Effector memory CD8-positive, alpha-beta T cell (primary cell): Measurements from ENCODE around the gene DOCK3.
"Not testable (repeated sequence)": the region's sequence is repeated elsewhere in the genome, so short reads cannot be mapped to it uniquely, and the experiment has no call there.

Experiments
- ATAC-seq: fragments of 150-1000 bp; cut with Tn5 transposase; replicated peaks from 2 replicates; pipeline ENCODE4 v1.10.0; 2021; ENCODE audit warnings: mild to moderate bottlenecking, moderate library complexity
- DNase-seq, 3 experiments: peaks; one replicate each; pipeline ENCODE4 v3.0.0; 2021
- H3K27ac Mint-ChIP-seq, 2 donors: one replicate each; pipeline ENCODE4 v1.8.0; 2022; ENCODE audit warnings: mild to moderate bottlenecking in 2 of 2, mixed read lengths in 2 of 2, moderate library complexity in 2 of 2
- H3K27me3 Mint-ChIP-seq, 2 donors: one replicate each; pipeline ENCODE4 v1.8.0; 2022; ENCODE audit warnings: mixed read lengths in 2 of 2
- H3K36me3 Mint-ChIP-seq: one replicate; pipeline ENCODE4 v1.8.0; 2022; ENCODE audit warnings: mild to moderate bottlenecking, moderate library complexity, mixed read lengths; ENCODE audit not compliant: insufficient read depth
- H3K4me1 Mint-ChIP-seq, 2 donors: one replicate each; pipeline ENCODE4 v1.8.0; 2022; ENCODE audit warnings: low read depth in 2 of 2, mixed read lengths in 2 of 2
- H3K4me3 Mint-ChIP-seq, 2 donors: one replicate each; pipeline ENCODE4 v1.8.0; 2022; ENCODE audit warnings: mild to moderate bottlenecking in 2 of 2, mixed read lengths in 2 of 2, moderate library complexity in 2 of 2
- H3K9me3 Mint-ChIP-seq, 2 donors: one replicate each; pipeline ENCODE4 v1.8.0; 2022; ENCODE audit warnings: mixed read lengths in 2 of 2

DOCK3 gene

GRCh38 chr3:51052562-51052961 is 377.8 kb downstream of the DOCK3 start:
- Mint-ChIP-seq H3K4me1 (no peaks in the 10 kb centered on the region), H3K9me3 (no peaks in the 10 kb centered on the region)

GRCh38 chr3:51057121-51057520 is 382.4 kb downstream of the DOCK3 start:
- no peaks in the 10 kb centered on the region for H3K36me3 Mint-ChIP-seq
- H3K27ac Mint-ChIP-seq, result no peak overlapping the region
- no peak for ATAC-seq
- no peak overlapping the region for H3K4me3 Mint-ChIP-seq
- no peak for DNase-seq
- no peaks in the 10 kb centered on the region for H3K9me3 Mint-ChIP-seq
- no peaks in the 10 kb centered on the region for H3K4me1 Mint-ChIP-seq
- H3K27me3 Mint-ChIP-seq, result no peaks in the 10 kb centered on the region

More at GRCh38 chr3:51052562-51052961, 377.8 kb downstream of the DOCK3 start:
- no peaks in the 10 kb centered on the region for H3K27me3 Mint-ChIP-seq
- no peak for ATAC-seq
- no peaks in the 10 kb centered on the region for H3K36me3 Mint-ChIP-seq
- no peak overlapping the region for H3K27ac Mint-ChIP-seq
- no peak overlapping the region for H3K4me3 Mint-ChIP-seq
- no peak for DNase-seq

- Mint-ChIP-seq H3K27ac (no peak overlapping the region), H3K36me3 (no peaks in the 10 kb centered on the region), H3K9me3 (no peaks in the 10 kb centered on the region), H3K27me3 (peaks cover 0 to 9% of the 10 kb centered on the region in 2 donors), H3K4me3 (no peak overlapping the region), H3K4me1 (no peaks in the 10 kb centered on the region)
- ATAC-seq (no peak), DNase-seq (no peak)
Measured at GRCh38 chr3:51063053-51063452, 388.3 kb downstream of the DOCK3 start.

GRCh38 chr3:51075221-51075775 is 400.6 kb downstream of the DOCK3 start:
- no peak for DNase-seq
- no peak for ATAC-seq
- no peaks in the 10 kb centered on the region for H3K4me1 Mint-ChIP-seq
- peak overlapping the region in 1 of 2 donors; percentile 53 for H3K27ac Mint-ChIP-seq
- H3K36me3 Mint-ChIP-seq, result no peaks in the 10 kb centered on the region
- H3K9me3 Mint-ChIP-seq, result no peaks in the 10 kb centered on the region
- no peaks in the 10 kb centered on the region for H3K27me3 Mint-ChIP-seq
- H3K4me3 Mint-ChIP-seq, result no peak overlapping the region

DNA sequence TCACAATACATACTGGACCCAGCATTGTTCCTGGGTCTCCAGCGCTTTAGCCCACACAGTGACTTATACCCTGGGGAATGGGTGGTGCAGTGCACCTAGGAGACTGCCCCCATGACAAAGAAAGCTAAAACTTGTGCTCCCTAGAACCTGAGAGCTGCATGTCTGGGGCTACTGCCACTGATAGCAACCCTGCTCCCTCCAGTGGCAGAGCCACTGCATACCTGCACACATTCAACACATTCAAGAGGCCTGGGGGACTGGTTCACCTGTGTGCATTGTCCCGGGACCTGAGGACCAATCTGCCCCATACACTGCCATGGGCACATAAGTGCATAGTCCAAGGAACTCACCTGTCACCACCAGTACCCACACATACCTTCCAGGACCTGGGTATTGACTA is 407.6 kb downstream of the DOCK3 start:
- Mint-ChIP-seq H3K27me3 (no peaks in the 10 kb centered on the region), H3K4me1 (no peaks in the 10 kb centered on the region), H3K4me3 (no peak overlapping the region), H3K36me3 (no peaks in the 10 kb centered on the region), H3K27ac (no peak overlapping the region), H3K9me3 (peaks cover 0 to 2% of the 10 kb centered on the region in 2 donors)
- ATAC-seq (no peak), DNase-seq (no peak)

DNA sequence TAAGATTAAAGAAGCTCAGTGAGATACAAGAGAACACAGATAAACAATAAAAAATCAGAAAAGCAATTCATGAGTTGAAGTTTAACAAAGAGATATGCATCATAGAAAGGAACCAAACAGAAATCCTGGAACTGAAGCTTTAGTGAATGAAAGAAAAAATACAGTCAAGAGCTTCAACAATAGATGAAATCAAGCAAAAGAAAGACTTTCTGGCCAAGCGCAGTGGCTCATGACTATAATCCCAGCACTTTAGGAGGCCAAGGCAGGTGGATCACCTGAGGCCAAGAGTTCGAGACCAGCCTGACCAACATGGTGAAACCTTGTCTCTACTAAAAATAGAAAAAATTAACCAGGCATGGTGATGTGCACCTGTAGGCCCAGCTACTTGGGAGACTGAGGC is 408.8 kb downstream of the DOCK3 start:
- H3K36me3 Mint-ChIP-seq, result no peaks in the 10 kb centered on the region
- H3K27ac Mint-ChIP-seq, result no peak overlapping the region
- ATAC-seq, result no peak
- H3K9me3 Mint-ChIP-seq, result peaks cover 0 to 2% of the 10 kb centered on the region in 2 donors
- no peaks in the 10 kb centered on the region for H3K27me3 Mint-ChIP-seq
- no peak overlapping the region for H3K4me3 Mint-ChIP-seq
- no peaks in the 10 kb centered on the region for H3K4me1 Mint-ChIP-seq
- DNase-seq, result no peak

- not testable (repeated sequence) for H3K4me1 Mint-ChIP-seq, H3K27ac Mint-ChIP-seq, H3K27me3 Mint-ChIP-seq, H3K4me3 Mint-ChIP-seq, DNase-seq, ATAC-seq, H3K36me3 Mint-ChIP-seq, H3K9me3 Mint-ChIP-seq
Measured at GRCh38 chr3:51092141-51092540, 417.4 kb downstream of the DOCK3 start.

- H3K9me3 Mint-ChIP-seq, H3K27ac Mint-ChIP-seq: not testable (repeated sequence)
Measured at GRCh38 chr3:51094838-51095237, 420.1 kb downstream of the DOCK3 start.

DNA sequence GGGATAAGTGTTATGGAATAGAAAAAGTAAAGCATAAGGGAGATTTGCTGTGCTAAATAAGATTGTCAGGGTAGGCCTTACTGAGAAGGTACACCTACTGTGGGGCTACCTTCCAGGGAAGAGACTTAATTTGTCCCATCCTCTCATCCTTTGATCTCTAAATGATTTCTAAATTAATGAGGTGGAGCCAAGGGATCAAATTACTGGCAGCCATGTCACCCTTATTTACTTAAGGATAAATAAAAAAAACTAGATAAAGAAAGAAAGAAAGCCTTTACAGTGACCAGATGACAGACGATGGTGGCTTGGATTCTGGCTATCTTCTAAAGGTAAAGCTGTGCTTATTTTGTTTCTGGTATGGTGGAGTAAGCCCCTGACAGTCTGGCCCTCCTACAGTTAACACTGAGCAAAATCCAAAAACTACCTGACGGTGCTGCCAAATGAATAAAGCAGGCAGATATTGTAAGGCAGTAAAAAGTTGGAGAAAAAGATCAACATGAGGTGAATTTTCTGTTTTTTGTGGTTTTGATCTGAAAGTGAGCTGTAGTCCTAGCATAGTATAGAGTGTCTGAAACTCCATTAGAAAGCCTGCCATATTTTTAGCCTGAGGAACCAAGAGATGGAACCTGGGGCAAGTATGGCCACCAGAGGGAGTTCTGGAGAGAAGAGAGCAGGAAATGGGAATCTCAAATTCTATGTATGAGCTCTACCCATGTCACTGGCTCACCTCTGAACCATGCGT is 425.2 kb downstream of the DOCK3 start:
- DNase-seq, result no peak
- H3K27ac Mint-ChIP-seq, result peak overlapping the region; percentile 1 to 42

More at GRCh38 chr3:51094838-51095237, 420.1 kb downstream of the DOCK3 start:
- H3K27me3 Mint-ChIP-seq, H3K36me3 Mint-ChIP-seq, H3K4me3 Mint-ChIP-seq, H3K4me1 Mint-ChIP-seq, ATAC-seq, DNase-seq: not testable (repeated sequence)

DNA sequence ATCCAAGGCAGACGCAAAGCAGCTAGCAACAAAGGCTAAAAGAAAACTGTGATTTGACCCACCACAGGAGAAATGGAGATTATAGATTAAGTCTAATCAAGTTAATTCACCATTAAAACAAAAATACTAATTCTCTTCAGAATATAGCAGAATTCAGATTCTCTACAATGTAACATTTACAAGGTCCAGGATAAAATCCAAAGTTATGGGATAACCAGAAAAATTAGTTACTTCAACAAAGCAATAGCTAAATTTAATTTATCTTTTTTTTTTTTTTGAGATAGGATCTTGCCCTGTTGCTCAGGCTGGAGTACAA is 425.8 kb downstream of the DOCK3 start:
- Mint-ChIP-seq H3K4me3 (no peak overlapping the region), H3K4me1 (peaks cover 2 to 12% of the 10 kb centered on the region in 2 donors), H3K9me3 (no peaks in the 10 kb centered on the region), H3K36me3 (no peaks in the 10 kb centered on the region), H3K27me3 (no peaks in the 10 kb centered on the region), H3K27ac (no peak overlapping the region)
- ATAC-seq, result no peak
- no peak for DNase-seq

More for the DNA sequence above, 425.2 kb downstream of the DOCK3 start:
- H3K36me3 Mint-ChIP-seq, result no peaks in the 10 kb centered on the region
- no peak for ATAC-seq
- no peaks in the 10 kb centered on the region for H3K9me3 Mint-ChIP-seq
- peaks cover 2 to 12% of the 10 kb centered on the region in 2 donors for H3K4me1 Mint-ChIP-seq
- no peaks in the 10 kb centered on the region for H3K27me3 Mint-ChIP-seq
- H3K4me3 Mint-ChIP-seq, result no peak overlapping the region

DNA sequence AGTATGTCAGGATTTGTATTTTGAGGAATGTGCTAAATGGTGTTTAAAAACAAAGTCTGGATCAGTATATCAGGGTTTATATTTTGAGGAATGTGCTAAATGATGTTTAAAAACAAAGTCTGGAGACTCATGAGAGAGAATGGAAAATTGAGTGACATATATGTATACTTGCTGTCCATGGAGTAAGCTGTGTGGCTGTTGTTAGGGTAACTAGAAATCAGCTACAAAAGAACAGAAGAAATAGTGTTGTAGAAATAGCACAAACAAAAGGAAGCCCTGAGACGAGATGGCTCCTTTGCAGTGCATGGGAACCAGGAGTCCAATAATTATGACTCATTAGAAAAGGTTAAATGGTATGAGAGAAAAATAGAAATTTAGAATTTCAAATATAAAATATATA is 427.7 kb downstream of the DOCK3 start:
- Mint-ChIP-seq H3K9me3 (peaks cover 0 to 6% of the 10 kb centered on the region in 2 donors), H3K36me3 (no peaks in the 10 kb centered on the region), H3K4me3 (no peak overlapping the region), H3K4me1 (peaks cover 2 to 12% of the 10 kb centered on the region in 2 donors), H3K27me3 (peaks cover 13 to 14% of the 10 kb centered on the region in 2 donors), H3K27ac (no peak overlapping the region)
- ATAC-seq, result no peak
- no peak for DNase-seq

DNA sequence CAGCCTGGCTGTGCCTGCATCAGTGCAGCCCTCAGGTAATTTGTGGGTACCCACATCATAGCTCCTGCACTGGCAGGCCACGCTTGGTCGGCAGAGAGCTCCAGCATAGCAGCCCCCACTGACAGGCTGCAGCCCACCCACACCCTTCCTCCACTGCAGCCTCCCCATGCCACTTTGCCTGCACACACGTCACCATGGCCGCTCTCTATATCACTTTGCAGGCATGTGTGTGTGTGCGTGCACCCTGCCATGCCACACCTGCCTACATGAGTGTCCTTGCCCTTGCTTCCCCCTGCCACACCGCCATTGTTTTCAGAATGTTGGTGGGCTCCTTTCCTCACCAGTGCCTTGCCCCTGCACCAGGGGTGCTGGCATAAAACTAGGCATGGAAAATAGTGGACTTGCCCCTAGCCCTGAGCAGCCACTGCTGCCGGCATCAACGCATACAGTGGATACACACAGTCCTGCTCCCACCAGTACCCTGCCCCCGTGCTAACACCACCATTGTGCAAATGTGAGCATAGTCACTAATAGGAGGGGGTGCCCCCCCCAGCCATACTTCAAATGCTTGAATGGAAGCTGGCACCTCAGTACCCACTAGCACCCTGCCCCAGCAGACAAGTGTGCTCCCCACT is 431.6 kb downstream of the DOCK3 start:
- Mint-ChIP-seq H3K36me3 (no peaks in the 10 kb centered on the region), H3K27me3 (peaks cover 16 to 17% of the 10 kb centered on the region in 2 donors), H3K27ac (no peak overlapping the region), H3K4me1 (no peaks in the 10 kb centered on the region), H3K4me3 (no peak overlapping the region), H3K9me3 (peaks cover 8 to 15% of the 10 kb centered on the region in 2 donors)
- DNase-seq (no peak), ATAC-seq (no peak)

DNA sequence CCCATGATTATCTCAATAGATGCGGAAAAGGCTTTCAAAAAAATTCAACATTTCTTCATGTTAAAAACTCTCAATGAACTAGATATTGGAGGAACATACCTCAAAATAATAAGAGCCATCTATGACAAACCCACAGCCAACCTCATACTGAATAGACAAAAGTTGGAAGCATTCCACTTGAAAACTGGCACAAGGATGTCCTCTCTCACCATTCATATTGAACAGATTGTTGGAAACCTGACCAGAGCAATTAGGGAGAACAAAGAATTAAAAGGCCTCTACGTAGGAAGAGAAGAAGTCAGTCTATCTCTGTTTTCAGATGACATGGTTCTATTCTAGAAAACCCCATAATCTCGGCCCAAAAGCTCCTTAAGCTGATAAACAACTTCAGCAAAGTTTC is 435.9 kb downstream of the DOCK3 start:
- Mint-ChIP-seq H3K36me3 (no peaks in the 10 kb centered on the region), H3K9me3 (peaks cover 8 to 15% of the 10 kb centered on the region in 2 donors), H3K27me3 (peaks cover 16 to 17% of the 10 kb centered on the region in 2 donors), H3K27ac (no peak overlapping the region), H3K4me1 (no peaks in the 10 kb centered on the region), H3K4me3 (no peak overlapping the region)
- DNase-seq, result no peak
- no peak for ATAC-seq

GRCh38 chr3:51122944-51123343 is 448.2 kb downstream of the DOCK3 start:
- no peaks in the 10 kb centered on the region for H3K4me1 Mint-ChIP-seq
- H3K4me3 Mint-ChIP-seq, result no peak overlapping the region
- H3K36me3 Mint-ChIP-seq, result no peaks in the 10 kb centered on the region
- H3K9me3 Mint-ChIP-seq, result peaks cover 3 to 12% of the 10 kb centered on the region in 2 donors
- H3K27ac Mint-ChIP-seq, result no peak overlapping the region
- H3K27me3 Mint-ChIP-seq, result peaks cover 18 to 23% of the 10 kb centered on the region in 2 donors
- ATAC-seq, result no peak
- DNase-seq, result no peak
